Mucosa of descending colon (tissue), 3 donors: ENCODE data around the gene RAD51B. TPM values are rescaled to one million over a fixed set of nuclear protein-coding genes. Genes with fewer than 3 reads are reported as not detected.

Source experiments
- ATAC-seq: fragments of 200-7000 bp; cut with Tn5 transposase; one replicate; pipeline ENCODE4 v1.9.1; 2020; ENCODE audit warnings: mild to moderate bottlenecking, moderate library complexity
- DNase-seq, 3 donors: peaks; one replicate each; pipeline ENCODE4 v3.0.0-alpha.2; 2020
- H3K36me3 ChIP-seq: fragments of 200-600 bp; one replicate; pipeline ENCODE4 v1.8.0; 2021; ENCODE audit warnings: low read depth, mild to moderate bottlenecking
- H3K4me1 ChIP-seq: fragments of 200-600 bp; one replicate; pipeline ENCODE4 v1.8.0; 2021; ENCODE audit warnings: low read depth, mild to moderate bottlenecking
- H3K4me3 ChIP-seq: fragments of 200-600 bp; one replicate; pipeline ENCODE4 v1.8.0; 2021; ENCODE audit warnings: mild to moderate bottlenecking
- H3K9me3 ChIP-seq: fragments of 200-600 bp; one replicate; pipeline ENCODE4 v1.8.0; 2021; ENCODE audit warnings: mild to moderate bottlenecking
- CTCF ChIP-seq: fragments of 200-600 bp; IDR thresholded peaks from one replicate; pipeline ENCODE4 v1.8.0; 2022; ENCODE audit warnings: antibody characterized with exemption, mild to moderate bottlenecking
- intact Hi-C, 2 donors: fragments of 100-400 bp; cut with DNase I in 1 of 2; cut with micrococcal nuclease in 1 of 2; formaldehyde crosslinking; loops; one replicate each; pipeline versions ENCODE4 v1.11.0 to v1.11.1; 2022; cut with DNase I, micrococcal nuclease
- total RNA-seq, 3 donors: library from RNA; stranded (reverse); fragmentation: NEBNext Ultra II Directional in 2 of 3; extraction: Animal tissue kit (Norgen Biotek cat#: 25700) in 2 of 3; gene quantifications; one replicate each; pipeline versions ENCODE4 v1.2.1 to v1.2.4, GENCODE V29; 2021 to 2023
- donor health status: DM: no; HTN: no; CAD: no; lungs with moderate emphysema.
- donor health status: DM: no; HTN: no; CAD: no.
- donor health status: DM: no; HTN: yes; CAD: no.

The RAD51B gene
- total RNA-seq, 3 donors from 2014 or later: 15.8 to 23.3 (median 20.9) TPM

GRCh38 chr14:68327231-68327630 lies 507.7 kb downstream of the RAD51B start:
- no peak for ATAC-seq

GRCh38 chr14:68328509-68328908 lies 508.9 kb downstream of the RAD51B start:
- H3K4me1 ChIP-seq: no peaks in the 10 kb centered on the region
- intact Hi-C loops: no loop called here
- TF ChIP-seq CTCF: no peak
- ATAC-seq (no peak), DNase-seq (no peak)
- H3K4me3 ChIP-seq: no peak overlapping the region
- H3K36me3 ChIP-seq: no peaks in the 10 kb centered on the region
- no peaks in the 10 kb centered on the region for H3K9me3 ChIP-seq

More at GRCh38 chr14:68327231-68327630, 507.7 kb downstream of the RAD51B start:
- Histone ChIP-seq H3K9me3 (no peaks in the 10 kb centered on the region), H3K4me1 (no peaks in the 10 kb centered on the region), H3K4me3 (no peak overlapping the region), H3K36me3 (no peaks in the 10 kb centered on the region)
- no peak for TF ChIP-seq CTCF
- DNase-seq: no peak
- intact Hi-C loops: no loop called here

GRCh38 chr14:68331426-68331825 lies 511.8 kb downstream of the RAD51B start:
- intact Hi-C loops: no loop called here
- no peak overlapping the region for H3K4me3 ChIP-seq
- H3K4me1 ChIP-seq: no peaks in the 10 kb centered on the region
- DNase-seq (no peak), ATAC-seq (no peak)
- no peak for TF ChIP-seq CTCF
- no peaks in the 10 kb centered on the region for H3K36me3 ChIP-seq
- no peaks in the 10 kb centered on the region for H3K9me3 ChIP-seq

- ATAC-seq: no peak
- H3K36me3 ChIP-seq: no peaks in the 10 kb centered on the region
- no peak for DNase-seq
- no peak overlapping the region for H3K4me3 ChIP-seq
- no peaks in the 10 kb centered on the region for H3K4me1 ChIP-seq
- TF ChIP-seq CTCF: no peak
- no peaks in the 10 kb centered on the region for H3K9me3 ChIP-seq
- intact Hi-C loops: no loop called here
Measured at GRCh38 chr14:68331991-68332390, 512.4 kb downstream of the RAD51B start.

- DNase-seq (no peak), ATAC-seq (no peak)
- Histone ChIP-seq H3K36me3 (no peaks in the 10 kb centered on the region), H3K4me3 (no peak overlapping the region), H3K4me1 (no peaks in the 10 kb centered on the region), H3K9me3 (no peaks in the 10 kb centered on the region)
- TF ChIP-seq CTCF: no peak
- intact Hi-C loops: no loop called here
Measured at GRCh38 chr14:68333262-68333661, 513.7 kb downstream of the RAD51B start.

GRCh38 chr14:68335312-68335711 lies 515.7 kb downstream of the RAD51B start:
- no peak for ATAC-seq
- H3K4me3 ChIP-seq: no peak overlapping the region
- no peaks in the 10 kb centered on the region for H3K4me1 ChIP-seq
- H3K36me3 ChIP-seq: no peaks in the 10 kb centered on the region
- intact Hi-C loops: no loop called here
- H3K9me3 ChIP-seq: no peaks in the 10 kb centered on the region
- DNase-seq: no peak
- no peak for TF ChIP-seq CTCF
